Measurements from ENCODE around the gene ZMAT1. TPM values are rescaled to one million over a fixed set of nuclear protein-coding genes. Genes with fewer than 3 reads are reported as not detected.

Gene ZMAT1
- total RNA-seq, 1 experiment from 2014 or later = 2.5 TPM

GRCh38 chrX:101958139-101958538, 26.3 kb upstream of the ZMAT1 start:
- H3K27ac ChIP-seq (ENCODE audit: insufficient read length, low read depth, low read length) = no peak overlapping the region
- Mint-ChIP-seq H3K27ac (no peak overlapping the region), H3K36me3 (ENCODE audit: insufficient read depth in 1 of 3, low read depth in 3 of 3) (peaks cover 7 to 12% (median 10%) of the 10 kb centered on the region in 3 experiments), H3K4me3 (no peak overlapping the region), H3K4me1 (peaks cover 13 to 19% of the 10 kb centered on the region in 2 experiments), H3K9me3 (peaks cover 69 to 71% of the 10 kb centered on the region in 2 experiments), H3K27me3 (ENCODE audit: low read depth) (peaks cover 59% of the 10 kb centered on the region)
- H2BK5ac ChIP-seq (ENCODE audit: insufficient read length, low read length) = no peak overlapping the region
- no peak overlapping the region for H3K4me2 ChIP-seq (ENCODE audit: insufficient read depth, insufficient read length, low read length)
- H3K56ac ChIP-seq (ENCODE audit: insufficient read length, low read depth, low read length) = no peak overlapping the region
- H2BK15ac ChIP-seq (ENCODE audit: low read depth, low read length) = no peak overlapping the region
- no peak overlapping the region for H2BK12ac ChIP-seq (ENCODE audit: insufficient read length, low read depth, low read length)
- H3K14ac ChIP-seq (ENCODE audit: insufficient read depth, low read length) = no peak overlapping the region
- no peak overlapping the region for H3T11ph ChIP-seq (ENCODE audit: low read length)
- no peak overlapping the region for H2BK120ac ChIP-seq (ENCODE audit: low read depth, low read length, poor library complexity, severe bottlenecking)
- no CpG with 5 or more reads among the region's 1 CpG for WGBS (ENCODE audit: extremely low coverage, insufficient read length, low lambda C conversion rate)
- peaks cover 4% of the 10 kb centered on the region; the same call in 1 of the 2 replicates for H3K27me3 ChIP-seq (ENCODE audit: insufficient read depth, low read length)
- DNase-seq = no peak
- H3K18ac ChIP-seq (ENCODE audit: insufficient read length, low read depth, low read length) = no peak overlapping the region
- no peak overlapping the region for H2AFZ ChIP-seq (ENCODE audit: low read length)
- H2BK20ac ChIP-seq (ENCODE audit: low read depth, low read length, poor library complexity, severe bottlenecking) = no peak overlapping the region
- no peaks in the 10 kb centered on the region for H4K20me1 ChIP-seq (ENCODE audit: control insufficient read depth, insufficient read depth, insufficient read length)
- no peak overlapping the region for H4K5ac ChIP-seq (ENCODE audit: insufficient read length, low read depth, low read length)
- H4K91ac ChIP-seq (ENCODE audit: insufficient read length, low read depth, low read length) = no peak overlapping the region
- H3K9ac ChIP-seq (ENCODE audit: extremely low read depth, insufficient read length, low read length) = no peak overlapping the region
- TF ChIP-seq, protein P1, sequence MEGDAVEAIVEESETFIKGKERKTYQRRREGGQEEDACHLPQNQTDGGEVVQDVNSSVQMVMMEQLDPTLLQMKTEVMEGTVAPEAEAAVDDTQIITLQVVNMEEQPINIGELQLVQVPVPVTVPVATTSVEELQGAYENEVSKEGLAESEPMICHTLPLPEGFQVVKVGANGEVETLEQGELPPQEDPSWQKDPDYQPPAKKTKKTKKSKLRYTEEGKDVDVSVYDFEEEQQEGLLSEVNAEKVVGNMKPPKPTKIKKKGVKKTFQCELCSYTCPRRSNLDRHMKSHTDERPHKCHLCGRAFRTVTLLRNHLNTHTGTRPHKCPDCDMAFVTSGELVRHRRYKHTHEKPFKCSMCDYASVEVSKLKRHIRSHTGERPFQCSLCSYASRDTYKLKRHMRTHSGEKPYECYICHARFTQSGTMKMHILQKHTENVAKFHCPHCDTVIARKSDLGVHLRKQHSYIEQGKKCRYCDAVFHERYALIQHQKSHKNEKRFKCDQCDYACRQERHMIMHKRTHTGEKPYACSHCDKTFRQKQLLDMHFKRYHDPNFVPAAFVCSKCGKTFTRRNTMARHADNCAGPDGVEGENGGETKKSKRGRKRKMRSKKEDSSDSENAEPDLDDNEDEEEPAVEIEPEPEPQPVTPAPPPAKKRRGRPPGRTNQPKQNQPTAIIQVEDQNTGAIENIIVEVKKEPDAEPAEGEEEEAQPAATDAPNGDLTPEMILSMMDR (conservative IDR thresholded peaks at IDR 0.05) = no peak
- peaks cover 46% of the 10 kb centered on the region for H3K9me3 ChIP-seq (ENCODE audit: control insufficient read depth, low read depth, low read length)
- no peak overlapping the region for H4K8ac ChIP-seq (replicated peaks; ENCODE audit: insufficient read length, low read depth, low read length)
- H3K4me1 ChIP-seq (ENCODE audit: insufficient read depth, low read length) = no peaks in the 10 kb centered on the region
- no peaks in the 10 kb centered on the region for H3K23me2 ChIP-seq (ENCODE audit: insufficient read length, low read depth, low read length, poor library complexity, severe bottlenecking)
- no peak overlapping the region for H3K4ac ChIP-seq (ENCODE audit: low read depth, low read length)
- no peaks in the 10 kb centered on the region for H3K79me1 ChIP-seq (ENCODE audit: insufficient read depth, low read depth, low read length, poor library complexity, severe bottlenecking)
- H3K23ac ChIP-seq (ENCODE audit: insufficient read length, low read depth, low read length) = no peak overlapping the region
- no peaks in the 10 kb centered on the region for H3K79me2 ChIP-seq (ENCODE audit: insufficient read depth, low read length)
- no peak overlapping the region for H2AK5ac ChIP-seq (ENCODE audit: insufficient read length, low read length)
